Fibroblast of lung (primary cell): ENCODE results near the gene SCYGR1.

Experiments
- EZH2 ChIP-seq: IDR thresholded peaks from 2 replicates; pipeline ENCODE4 v1.5.1; 2012; ENCODE audit warnings: low read length, control low read depth, mild to moderate bottlenecking; ENCODE audit errors: missing control alignments
- TF ChIP-seq, protein P1 (sequence below), 2 donors: IDR thresholded peaks in 1 of 2; conservative IDR thresholded peaks in 1 of 2; 1 replicate in 1 of 2; 2 replicates in 1 of 2; pipeline ENCODE4 v1.5.1; 2011 to 2012; ENCODE audit warnings: low read length in 2 of 2, control low read depth in 1 of 2, inconsistent platforms in 1 of 2, low read depth in 1 of 2, mild to moderate bottlenecking in 1 of 2

DNA sequence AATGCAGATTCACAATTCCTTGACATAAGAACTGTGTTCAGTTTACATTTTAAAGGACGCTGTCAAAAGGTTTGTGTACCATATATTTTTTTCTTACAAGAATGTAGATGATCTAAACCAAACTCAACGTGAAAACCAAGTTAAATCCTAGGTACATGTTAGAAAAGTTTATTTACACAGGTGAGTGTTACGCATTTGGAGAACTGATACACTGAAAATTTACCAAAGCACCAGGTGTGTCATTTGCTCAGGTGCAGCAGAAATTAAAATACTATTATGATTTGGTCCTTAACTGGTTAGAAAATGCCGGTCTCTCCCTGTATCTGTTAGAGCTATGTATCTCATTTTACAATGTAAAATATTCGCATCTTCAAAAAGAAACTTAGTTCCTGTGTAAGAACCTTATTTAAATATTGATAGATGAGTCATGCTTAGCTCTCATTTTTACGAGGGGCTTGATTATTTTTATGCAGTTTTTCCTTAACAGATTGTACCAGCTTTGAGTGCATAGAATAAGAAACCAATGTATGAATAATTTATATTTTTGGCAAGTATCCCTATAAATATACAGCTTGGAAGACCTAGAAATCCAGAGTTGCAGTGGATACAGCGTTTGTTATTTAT is 37.6 kb downstream of the SCYGR1 start:
- TF ChIP-seq, protein P1, sequence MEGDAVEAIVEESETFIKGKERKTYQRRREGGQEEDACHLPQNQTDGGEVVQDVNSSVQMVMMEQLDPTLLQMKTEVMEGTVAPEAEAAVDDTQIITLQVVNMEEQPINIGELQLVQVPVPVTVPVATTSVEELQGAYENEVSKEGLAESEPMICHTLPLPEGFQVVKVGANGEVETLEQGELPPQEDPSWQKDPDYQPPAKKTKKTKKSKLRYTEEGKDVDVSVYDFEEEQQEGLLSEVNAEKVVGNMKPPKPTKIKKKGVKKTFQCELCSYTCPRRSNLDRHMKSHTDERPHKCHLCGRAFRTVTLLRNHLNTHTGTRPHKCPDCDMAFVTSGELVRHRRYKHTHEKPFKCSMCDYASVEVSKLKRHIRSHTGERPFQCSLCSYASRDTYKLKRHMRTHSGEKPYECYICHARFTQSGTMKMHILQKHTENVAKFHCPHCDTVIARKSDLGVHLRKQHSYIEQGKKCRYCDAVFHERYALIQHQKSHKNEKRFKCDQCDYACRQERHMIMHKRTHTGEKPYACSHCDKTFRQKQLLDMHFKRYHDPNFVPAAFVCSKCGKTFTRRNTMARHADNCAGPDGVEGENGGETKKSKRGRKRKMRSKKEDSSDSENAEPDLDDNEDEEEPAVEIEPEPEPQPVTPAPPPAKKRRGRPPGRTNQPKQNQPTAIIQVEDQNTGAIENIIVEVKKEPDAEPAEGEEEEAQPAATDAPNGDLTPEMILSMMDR (conservative IDR thresholded peaks at IDR 0.05 in 1 of 2, IDR thresholded peaks at IDR 0.05 in 1 of 2; ENCODE audit: low read depth in 1 of 2, low read length in 2 of 2), result no peak
- no peak for TF ChIP-seq EZH2
